Measurements from ENCODE around the gene ERG28.

GRCh38 chr14:75648066-75648838 is 12.4 kb downstream of the ERG28 start:
- TF ChIP-seq CTCF (IDR thresholded peaks at IDR 0.05) (no peak), ZFX (IDR thresholded peaks at IDR 0.05; ENCODE audit: borderline replicate concordance) (no peak)
